ENCODE measurements around the gene KRT37.

The KRT37 gene

DNA sequence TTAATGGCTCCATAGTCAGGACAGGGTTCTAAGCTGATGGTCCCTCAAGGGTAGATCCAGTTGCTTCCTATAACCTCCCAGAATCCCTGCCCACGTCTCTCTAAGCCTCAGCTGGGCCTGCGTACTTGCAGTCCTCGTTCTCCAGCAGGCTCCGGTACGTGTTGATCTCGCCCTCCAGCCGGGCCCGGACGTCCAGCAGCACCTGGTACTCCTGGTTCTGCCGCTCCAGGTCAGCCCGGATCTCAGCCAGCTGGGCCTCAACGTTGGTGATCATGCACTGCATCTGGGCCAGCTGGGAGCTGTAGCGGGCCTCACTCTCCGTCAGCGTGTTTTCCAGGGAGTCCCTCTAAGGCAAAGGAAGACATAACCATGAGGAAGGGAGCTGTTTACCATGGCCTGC lies 38.3 kb upstream of the KRT37 start:
- no peak for TF ChIP-seq CTCF (IDR thresholded peaks at IDR 0.05; ENCODE audit: low read depth, low read length)
- no peak overlapping the region for H3K4me3 ChIP-seq (ENCODE audit: low read depth, low read length)

DNA sequence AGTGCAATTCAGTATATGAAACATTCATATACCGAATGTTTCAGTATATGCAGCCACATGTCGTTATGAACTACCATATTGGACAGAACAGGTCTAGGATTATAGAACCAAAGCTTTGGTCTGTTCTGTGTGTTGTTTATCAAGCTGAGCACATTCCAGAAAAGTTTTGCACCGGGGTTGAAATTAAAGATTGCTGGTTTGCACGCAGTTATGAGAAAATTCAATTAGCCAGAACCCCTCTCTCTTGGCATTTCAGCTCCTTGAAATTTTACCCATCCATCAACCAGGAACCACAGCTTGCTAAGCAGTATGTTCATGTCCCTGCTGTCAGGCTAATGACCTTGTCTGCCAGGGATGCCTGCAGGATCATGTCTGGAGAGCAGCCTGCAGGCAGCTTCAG lies 33.3 kb upstream of the KRT37 start:
- no peak for TF ChIP-seq CTCF (IDR thresholded peaks at IDR 0.05; ENCODE audit: low read depth, low read length)
- H3K4me3 ChIP-seq (ENCODE audit: low read depth, low read length) = no peak overlapping the region

GRCh38 chr17:41456204-41456603 lies 31.8 kb upstream of the KRT37 start:
- TF ChIP-seq CTCF (IDR thresholded peaks at IDR 0.05; ENCODE audit: low read depth, low read length) = no peak
- no peak overlapping the region for H3K4me3 ChIP-seq (ENCODE audit: low read depth, low read length)

GRCh38 chr17:41455236-41455635 lies 30.9 kb upstream of the KRT37 start:
- TF ChIP-seq CTCF (IDR thresholded peaks at IDR 0.05; ENCODE audit: low read depth, low read length) = no peak
- no peak overlapping the region for H3K4me3 ChIP-seq (ENCODE audit: low read depth, low read length)

- no peak for TF ChIP-seq CTCF (IDR thresholded peaks at IDR 0.05; ENCODE audit: low read depth, low read length)
- H3K4me3 ChIP-seq (ENCODE audit: low read depth, low read length) = no peak overlapping the region
Observed at GRCh38 chr17:41453066-41453465, 28.7 kb upstream of the KRT37 start.

DNA sequence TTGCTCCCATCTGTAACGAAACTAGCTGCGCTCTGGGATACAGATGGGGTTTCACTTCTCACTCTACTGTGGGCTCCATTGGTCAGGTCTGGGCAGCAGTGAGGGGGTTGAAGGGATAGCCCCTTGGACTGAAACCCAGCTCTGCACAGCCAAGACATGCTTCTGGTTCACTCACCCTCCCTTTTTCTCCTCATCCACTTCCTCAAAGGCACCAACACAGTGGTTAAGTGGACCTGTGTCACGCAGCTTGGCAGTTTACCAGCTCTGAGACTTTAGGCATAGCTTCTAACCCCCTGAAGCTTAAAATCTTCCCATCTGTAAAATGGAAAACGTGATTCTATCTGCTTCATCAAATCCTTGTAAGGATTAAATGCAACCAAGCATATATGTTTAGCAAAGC lies 27.9 kb upstream of the KRT37 start:
- no peak overlapping the region for H3K4me3 ChIP-seq (ENCODE audit: low read depth, low read length)
- TF ChIP-seq CTCF (IDR thresholded peaks at IDR 0.05; ENCODE audit: low read depth, low read length) = no peak

- no peak overlapping the region for H3K4me3 ChIP-seq (ENCODE audit: low read depth, low read length)
- TF ChIP-seq CTCF (IDR thresholded peaks at IDR 0.05; ENCODE audit: low read depth, low read length) = no peak
Observed at GRCh38 chr17:41451154-41451728, 26.9 kb upstream of the KRT37 start.
